Embryonic facial prominence (tissue), 1 donor: Measurements from ENCODE around the gene TH.
A peak's percentile ranks its signal among the peaks of the same experiment; 100 is the strongest.

ENCODE experiments used
- DNase-seq: peaks from one replicate; pipeline ENCODE4 v3.0.0-alpha.2; 2016; ENCODE audit errors: extremely low spot score

TH gene

DNA sequence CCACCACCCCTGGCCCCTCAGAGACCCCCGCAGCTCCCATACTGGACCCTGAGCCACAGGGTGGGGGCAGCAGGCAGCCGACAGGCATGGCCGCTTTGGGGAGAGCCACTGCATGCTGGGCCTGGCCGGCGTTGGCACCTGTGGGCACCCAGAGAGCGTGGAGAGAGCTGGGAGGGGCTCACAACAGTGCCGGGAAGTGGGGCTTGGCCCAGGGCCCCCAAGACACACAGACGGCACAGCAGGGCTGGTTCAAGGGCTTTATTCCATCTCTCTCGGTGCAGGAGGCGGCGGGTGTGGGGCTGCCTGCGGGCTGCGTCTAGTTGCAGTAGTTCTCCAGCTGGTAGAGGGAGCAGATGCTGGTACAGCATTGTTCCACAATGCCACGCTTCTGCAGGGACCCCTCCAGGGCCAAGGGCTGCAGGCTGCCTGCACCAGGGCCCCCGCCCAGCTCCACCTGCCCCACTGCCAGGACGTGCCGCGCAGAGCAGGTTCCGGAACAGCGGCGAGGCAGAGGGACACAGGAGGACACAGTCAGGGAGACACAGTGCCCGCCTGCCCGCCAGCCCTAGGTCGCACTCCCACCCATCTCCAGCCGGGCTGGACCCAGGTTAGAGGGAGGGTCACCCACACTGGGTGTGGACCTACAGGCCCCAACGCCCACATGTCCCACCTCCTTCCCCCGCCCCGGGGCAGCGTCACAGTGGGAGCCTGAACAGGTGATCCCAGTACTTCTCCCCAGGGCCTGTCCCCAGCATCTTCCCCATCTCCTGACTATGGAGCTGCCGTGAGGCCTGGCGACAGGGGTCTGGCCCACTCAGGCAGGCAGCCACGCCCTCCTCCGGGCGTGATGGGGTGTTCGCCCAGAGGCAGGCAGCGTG is 11.8 kb downstream of the TH start:
- DNase-seq = no peak

DNA sequence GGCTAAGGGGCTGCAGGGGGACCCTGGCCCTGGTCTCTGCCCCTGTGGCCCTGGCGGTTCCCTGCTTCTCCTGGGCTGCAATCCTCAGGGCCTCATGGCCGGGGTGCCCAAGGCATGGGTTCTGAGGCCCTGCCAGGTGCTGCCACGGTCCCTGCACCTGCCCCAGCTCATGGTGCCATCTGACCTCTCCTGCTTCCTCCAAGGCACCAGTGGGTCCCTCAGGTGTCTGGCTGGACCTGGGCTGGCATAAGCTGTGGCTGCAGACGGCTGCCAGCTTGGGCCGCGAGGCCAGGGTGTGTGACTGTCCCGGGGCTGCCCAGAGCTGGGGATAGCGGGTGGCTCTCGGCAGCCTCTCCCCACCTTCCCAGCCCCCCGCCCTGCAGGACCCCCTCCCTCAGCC is 12.6 kb downstream of the TH start:
- DNase-seq = no peak

DNA sequence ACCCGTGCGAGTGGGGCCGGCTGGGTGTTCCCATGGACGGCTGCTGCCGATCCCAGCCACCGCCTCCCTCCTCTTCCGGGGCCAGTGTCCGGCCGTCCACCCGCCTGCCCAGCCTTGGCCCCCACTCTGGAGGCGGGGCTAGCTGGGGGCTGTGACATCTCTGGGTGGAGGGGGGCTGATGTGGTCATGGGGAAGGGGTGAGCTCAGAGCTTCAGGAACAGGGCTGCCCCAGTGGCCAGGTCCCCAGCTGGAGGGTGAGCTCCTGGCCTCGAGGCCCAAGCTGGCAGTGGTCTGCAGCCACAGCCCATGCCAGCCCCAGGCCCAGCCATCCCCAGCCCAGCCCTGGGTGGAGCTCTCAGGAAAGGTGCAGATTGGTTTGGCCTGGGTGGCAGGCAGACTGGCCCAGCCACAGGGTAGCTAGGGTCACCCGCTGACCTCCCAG is 13.3 kb downstream of the TH start:
- no peak for DNase-seq

DNA sequence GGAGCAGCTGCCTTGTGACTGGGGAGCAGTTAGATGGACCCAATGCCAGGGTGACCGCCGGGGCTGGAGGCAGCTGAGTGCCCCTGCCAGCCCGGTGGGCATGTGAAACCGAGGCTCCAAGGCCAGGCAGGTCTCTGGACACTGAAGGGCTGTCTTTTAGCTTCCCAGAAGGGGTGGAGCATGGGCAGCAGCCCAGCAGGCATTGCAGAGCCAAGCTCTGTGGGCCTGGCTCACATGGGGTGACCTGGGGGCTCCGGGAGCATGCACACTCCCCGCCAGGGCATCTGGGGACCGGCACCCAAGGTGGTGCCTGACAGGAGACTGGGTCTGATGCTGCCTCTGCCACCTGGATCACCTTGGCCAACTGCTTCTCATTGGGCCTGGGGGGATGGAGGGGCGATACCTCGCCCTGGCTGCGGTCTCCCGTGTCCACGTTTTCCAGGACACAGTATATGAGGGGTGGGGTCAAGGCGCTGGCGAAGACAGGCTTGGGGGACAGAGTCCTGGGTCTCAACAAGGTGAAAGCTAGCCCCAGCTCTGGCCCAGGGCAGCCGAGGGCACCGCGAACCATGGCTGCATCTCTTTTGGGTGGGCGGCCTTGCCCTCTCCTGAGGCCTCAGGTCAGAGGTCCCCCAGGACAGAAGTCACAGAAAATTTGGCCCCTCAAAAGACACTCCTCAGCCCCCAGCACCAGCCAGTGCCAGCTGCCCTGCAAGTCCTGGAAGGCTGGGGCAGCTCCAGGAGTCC is 14.1 kb downstream of the TH start:
- no peak for DNase-seq

DNA sequence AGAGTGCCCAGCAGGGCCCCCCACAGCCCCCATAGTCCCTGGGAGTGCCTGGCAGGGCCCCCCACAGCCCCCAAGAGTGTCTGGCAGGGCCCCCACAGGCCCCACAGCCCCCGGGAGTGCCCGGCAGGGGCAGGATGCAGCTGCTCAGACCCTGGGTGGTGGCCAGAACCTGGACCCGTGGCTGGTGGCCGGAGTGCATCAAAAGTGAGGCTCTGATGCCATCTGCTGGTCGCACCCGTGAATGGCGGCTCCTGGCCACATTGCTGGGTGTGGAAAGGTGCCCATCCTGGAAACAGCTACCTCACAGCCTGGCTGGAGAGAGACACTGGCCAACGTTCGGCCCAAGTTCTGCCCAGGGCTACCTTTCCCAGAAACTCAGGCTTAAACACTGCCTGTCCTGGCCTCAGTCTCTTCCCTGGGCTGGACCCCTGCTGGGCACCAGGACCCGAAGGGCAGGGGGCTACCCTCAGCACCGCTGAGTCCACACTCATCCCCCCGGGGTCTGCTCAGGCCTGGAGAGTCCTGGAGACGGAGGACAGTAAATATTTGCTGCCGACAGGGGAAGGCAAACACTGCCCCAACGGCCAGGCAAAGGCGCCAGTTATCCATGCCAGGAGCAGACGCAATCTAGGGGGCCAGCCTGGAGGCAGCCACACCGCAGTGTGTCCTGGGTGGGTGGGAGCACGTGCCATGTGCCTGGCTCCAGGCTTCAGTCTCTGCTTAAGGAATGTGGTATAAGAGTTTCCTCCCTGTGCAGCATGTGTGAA is 15.0 kb downstream of the TH start:
- DNase-seq = no peak

DNA sequence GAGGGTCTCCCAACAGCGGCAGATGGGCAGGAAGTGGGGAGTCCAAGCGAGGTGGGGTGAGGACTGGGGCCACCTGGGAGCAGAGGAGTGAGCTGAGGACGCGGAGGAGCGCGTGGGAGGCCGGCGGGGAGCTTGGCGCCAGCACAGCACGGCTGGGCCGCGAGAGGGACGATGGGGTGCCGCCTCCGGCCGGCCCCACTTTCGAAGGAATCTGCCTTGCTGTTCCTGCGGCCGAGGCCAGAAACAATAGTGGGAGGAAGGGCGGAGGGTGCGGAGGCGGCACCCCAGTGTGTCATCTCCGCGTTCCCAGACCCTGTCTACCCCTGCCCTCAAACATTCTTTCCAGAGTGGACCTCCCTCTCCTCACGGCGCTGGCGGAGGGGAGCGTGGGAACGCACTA is 16.1 kb downstream of the TH start:
- DNase-seq = no peak

DNA sequence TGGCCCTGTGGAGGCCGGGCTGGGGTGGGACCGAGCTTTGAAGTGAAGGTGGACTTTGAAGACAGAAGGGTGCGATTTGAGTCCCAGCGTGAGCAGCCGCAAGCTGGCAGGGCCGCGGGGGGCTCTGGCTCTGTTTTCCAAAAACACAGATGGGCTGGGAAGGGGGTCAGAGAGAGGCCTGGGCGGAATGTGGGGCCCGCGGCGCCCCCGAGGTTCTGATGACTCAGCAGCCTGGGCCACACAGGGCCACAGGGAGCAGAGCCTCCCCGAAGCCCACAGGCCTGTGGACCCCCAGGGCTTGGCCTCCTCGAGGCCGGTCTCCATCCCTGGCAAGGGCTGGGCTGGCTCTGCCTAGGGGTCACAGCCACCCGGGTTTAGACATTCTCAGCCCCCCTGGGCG is 16.7 kb downstream of the TH start:
- no peak for DNase-seq

DNA sequence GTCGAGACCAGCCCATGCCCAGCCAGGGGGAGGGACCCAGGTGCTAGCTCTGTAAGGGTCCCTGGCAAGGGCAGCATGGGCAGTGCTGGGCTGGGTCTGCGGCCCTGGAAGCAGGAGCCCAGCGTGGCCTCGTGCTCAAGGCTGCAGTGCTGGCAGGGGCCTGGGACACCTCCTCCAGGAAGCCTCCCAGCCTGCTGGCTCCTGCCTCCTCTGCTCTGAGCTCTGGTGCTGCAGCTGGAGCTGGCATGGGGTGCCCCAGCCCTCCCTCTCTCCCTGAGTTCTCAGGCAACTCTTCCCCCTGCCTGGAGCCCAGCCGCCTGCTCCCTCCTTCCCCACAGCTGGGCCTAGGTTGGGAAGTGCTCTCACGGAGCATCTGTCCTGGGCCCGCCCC is 17.4 kb downstream of the TH start:
- no peak for DNase-seq

DNA sequence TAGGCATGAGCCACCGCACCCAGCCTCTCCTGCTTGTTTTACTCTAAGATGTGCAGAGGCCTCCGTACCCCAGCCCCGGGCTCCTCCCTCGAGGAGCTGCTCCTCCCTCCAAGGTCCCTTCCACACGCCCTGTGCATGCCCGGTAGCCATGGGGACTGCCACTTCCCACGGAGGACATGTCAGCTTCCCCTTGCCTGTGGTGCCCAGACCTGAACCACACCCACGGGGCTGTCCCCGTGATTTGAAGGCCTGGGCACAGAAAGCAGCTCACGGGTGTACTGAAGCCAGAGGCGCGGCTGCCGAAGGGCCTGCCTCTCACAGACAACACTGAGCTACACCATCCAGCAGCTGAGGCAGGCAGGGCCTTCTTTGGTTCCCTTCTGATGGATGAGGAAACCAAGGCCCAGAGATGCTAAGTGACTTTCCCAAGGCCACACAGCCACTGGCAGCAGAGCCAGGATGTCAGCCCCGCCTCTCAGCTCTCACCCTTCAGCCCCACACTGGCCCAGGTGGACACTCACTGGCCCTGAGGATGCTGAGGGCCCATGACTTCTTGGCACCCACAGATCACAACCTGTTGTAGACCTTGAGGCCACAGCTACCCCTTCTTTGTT is 17.9 kb downstream of the TH start:
- no peak for DNase-seq

DNA sequence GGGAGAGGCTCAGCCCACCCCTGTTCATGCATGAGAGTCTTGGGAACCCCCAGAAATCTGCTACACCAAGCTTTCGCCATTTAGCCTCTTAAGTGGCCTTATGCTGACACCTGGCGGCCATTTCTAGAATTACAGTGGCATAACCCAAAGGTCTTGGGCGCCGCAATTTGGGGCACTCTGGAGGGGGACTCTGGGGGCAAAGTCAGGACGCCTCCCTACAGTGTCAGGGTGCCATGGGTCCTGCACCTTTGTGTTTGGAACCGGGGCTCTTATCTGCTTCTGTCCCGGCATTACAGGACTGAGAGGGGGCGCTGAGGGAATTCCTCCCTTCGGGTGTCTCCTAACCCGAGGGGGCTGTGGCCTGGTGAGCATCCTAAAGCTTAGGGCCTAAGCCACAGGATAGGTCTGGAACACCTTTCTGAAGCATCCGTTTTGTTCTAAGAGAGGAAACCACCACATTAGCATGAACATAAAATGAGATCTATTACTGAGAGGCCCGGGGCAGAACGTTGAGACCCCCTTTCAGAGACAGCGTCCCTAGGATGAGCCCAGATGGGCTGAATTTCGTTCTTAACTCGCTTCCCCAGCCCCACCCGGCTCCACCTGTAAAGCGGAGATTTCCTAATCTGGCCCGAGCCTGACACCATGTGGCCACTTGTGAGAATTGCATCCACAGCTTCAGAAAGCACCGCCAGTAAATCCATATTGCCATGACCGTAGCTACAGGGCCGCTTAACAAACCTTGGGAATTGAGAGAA is 19.9 kb downstream of the TH start:
- peak; percentile 64 for DNase-seq

DNA sequence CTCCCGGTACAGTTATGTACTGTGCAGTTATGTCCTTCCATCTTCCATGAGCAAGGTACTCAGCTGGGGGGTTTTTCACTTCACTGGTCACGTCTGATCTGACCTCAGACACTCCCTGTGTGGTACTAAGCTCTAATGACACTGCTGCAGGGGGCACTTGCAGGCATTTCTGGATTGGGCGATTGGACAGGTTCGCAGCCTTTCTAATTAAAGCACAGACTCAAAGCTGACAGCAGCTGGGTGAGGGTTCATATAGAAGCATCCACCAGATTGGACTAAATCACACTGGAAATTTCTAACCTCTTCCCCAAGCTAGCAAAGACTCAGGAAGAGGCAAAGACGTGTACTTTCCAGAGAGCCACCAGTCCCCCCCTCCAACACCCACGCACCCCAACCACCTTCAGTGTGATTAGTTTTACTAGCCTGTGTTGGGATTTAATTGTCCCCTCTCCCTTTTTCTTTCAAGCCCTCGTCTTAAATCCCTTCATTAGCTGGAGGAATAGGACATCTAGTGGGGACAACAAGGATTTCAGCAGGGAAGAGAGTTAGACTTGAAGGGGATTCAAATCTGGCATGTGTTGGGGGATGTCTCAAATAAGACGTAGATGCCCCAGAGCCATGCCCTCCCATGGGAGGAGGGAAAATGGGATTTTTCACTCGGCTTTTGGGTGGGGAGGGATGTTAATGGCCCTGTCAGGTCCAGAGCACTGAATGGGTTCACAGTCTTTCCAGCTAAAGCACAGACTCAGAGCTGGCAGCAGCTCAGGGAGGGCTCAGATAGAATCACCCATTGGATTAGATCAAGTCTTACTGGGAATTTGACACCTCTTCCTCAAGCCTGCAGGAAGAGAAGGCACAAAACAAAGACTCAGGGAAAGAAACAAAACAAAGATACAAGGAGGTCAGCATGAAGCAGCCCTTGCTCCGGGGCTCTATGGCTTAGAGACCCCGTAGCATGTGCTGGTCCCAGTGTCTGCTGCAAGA is 21.5 kb downstream of the TH start:
- peak; percentile 71 for DNase-seq

DNA sequence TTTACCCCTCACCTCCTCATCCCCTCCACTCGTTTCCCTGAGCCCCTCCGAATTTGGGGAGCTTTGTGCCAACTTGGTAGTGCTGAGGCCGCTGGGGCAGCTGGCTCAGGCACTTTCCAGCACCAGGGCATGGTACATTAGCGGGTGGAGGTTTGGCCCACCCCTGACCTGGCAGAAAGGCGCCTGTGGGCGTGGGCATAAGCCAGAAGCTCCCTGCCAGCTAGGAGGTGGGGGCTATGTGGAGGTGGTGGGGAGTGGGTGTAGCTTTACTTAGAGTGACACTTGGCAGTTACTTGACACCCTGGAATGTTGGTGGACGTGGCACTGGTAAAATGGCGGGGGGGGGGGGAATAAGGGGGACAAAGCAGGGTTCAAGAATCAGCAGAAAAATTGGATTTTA is 22.2 kb downstream of the TH start:
- DNase-seq = no peak

DNA sequence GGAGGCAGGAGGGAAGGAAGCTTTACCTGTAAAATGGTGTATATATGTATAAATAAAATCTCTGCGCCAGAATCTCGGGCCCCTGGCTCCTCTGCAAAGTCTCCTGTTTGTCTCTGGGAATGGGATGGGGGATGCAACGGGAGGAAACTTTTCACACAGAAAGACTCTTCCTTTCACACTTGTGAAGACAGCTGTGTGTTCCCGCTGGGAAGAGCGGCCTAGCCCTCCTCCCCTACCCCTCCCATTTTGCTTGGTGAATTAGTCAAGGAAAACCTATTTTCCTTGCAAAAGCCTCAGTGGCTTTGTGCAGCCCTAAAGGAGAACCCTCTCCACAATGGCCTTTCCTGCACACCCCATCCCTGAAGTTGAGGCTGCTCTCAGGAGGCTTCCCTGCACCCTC is 23.0 kb downstream of the TH start:
- DNase-seq = no peak

DNA sequence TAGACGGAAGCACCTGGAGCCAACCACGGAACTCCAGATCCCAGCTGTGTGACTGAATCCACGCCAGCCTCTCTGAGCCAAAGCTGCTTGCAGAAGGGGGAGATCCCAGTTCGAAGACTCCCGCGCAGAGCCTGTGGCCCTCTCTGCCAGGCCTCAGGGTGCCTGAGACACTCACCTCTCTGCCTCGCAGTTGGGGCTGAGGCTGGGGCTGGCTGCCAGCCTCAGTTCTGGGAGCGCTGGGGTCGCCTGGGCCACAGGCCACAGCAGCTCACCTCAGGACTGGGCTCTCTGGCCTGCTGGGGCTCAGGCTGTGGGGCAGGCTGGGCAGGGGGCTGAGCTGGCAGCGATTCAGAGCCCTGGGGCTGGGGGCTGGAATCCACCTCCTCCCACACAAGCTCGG is 24.2 kb downstream of the TH start:
- no peak for DNase-seq

DNA sequence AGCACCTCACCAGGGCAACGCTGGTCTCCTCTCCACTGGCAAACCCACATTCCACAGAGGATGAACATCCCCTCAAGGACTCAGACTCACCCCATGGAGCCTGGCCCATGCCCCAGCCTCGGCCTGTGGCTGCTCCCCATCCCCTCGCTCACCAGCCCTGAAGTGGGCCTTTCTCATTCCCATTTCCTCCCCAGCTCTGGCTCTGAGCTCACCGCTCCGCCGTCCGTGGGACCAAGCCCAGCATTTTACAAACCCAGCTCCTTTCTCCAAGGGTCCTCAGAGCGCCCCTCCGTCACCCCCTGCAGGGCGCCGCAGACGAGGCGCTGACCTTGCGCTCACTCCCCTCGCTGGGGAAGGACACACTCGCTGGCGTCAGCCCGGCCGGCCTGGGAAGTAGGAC is 25.6 kb downstream of the TH start:
- DNase-seq = no peak

DNA sequence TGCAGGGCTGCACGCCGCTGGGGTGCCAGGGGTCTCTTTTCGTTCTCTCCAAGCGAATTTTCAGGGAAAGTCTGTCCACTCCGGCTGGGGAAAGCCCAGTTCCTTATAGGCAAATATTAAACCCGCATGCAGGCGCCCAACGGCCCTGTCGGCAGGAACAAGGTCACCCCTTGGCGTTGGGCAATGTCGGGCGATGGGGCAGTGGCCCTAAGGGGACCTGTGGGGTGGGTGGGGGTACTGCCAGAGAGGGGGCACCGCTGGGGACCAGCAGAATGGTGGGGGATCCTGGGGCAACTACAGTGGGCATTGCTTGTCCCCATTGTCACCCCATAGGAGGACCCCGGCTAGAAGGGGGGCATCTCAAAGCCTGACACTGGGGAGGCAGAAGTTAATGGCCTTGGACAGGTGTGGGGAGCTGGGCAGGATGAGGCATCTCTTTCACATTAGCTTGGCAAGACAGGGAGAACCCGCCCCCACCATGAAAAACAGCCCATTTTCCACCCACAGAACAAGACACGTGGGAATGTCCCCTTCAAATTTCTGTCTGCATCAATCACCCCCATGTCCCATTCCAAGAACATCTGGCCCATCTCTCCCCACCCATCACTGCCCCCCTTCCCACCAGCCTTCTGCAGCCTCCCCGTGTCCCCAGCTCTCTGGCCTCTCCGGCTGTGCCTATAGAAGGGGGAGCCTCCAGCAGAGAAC is 26.9 kb downstream of the TH start:
- no peak for DNase-seq

DNA sequence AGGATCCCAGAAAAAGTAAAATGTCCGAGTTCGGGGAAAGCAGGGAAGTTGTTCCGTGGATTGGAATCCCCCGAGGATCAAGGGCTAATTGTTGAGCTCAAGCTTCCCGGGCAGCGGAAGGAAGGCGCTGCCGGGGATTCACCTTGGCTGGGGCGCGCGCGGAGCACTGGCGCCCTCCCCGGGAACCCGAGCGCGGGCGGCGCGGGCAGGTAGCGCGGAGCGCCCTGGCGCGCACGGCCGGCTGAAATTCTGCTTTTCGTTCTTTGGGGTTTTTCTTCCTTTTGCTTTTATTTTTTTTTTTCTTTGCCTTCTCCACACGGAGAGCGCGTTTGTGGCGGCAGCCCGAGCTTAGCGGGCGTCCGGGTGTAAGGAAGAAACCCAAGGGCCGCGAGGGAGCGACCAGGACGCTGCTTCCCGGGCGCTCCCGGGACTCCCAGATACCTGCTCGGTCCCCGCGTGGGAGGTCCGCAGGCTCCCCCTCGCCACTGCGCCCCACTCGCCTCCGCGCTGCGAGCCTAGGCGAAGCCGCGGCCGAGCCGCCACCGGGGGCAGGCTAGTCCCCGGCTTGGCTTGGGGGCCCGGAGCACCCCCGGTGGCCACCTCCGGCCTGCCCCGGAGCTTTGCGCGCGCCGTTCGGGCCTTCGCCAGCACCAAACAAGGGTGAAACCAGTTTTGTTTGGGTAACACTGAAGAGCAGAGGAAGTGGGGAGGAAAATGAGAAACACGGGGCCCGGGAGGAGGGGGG is 27.6 kb downstream of the TH start:
- DNase-seq = no peak

DNA sequence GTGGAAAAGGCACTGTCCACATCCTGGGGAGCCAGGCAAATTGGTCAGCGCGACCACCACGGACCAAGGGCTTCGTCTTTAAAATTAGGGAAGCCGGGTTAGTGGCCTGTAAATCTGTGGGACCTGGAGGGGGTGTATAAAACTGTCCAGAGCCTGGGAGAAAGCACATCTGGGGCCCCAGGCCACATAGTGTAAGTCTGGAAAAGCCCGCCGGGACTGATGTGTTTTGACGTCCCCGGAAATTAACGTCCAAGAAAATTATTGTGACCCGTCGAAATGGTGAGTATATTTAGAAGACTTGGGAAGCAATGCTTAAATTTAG is 28.2 kb downstream of the TH start:
- DNase-seq = no peak

DNA sequence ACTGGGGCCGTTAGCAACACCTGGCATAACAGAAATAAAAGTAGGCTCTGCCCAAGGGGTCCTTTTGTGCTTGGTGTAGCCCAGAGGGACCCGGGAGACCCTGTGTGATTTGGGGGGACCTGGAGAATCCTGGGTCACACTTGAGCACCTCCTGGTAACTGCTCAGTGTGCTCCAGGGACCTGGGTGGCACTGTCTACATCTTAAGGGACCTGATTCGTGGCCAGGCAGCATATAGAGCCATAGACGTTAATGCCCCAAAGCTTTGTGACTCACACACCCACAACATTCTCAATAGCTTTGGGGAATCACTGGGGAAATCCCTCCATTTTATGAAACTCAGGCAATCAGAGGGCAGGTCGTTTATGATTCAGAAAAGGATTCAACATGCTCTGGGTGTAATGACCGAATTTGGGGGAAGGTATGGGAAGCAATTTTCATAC is 28.8 kb downstream of the TH start:
- DNase-seq = no peak
